ENCODE results near the gene RBM38. TPM values are rescaled to one million over a fixed set of nuclear protein-coding genes. Genes with fewer than 3 reads are reported as not detected.

The RBM38 gene
- total RNA-seq, 4 donors from 2014 or later: 3.7 to 9.1 (median 6.3) TPM

- TF ChIP-seq CTCF (IDR thresholded peaks at IDR 0.05; ENCODE audit: low read depth): no peak
These were observed 38.9 kb upstream of the RBM38 start for GRCh38 chr20:57352305-57352704.

GRCh38 chr20:57353351-57353750, 37.8 kb upstream of the RBM38 start:
- TF ChIP-seq CTCF (IDR thresholded peaks at IDR 0.05; ENCODE audit: low read depth): no peak

GRCh38 chr20:57361517-57361916, 29.7 kb upstream of the RBM38 start:
- TF ChIP-seq CTCF (IDR thresholded peaks at IDR 0.05; ENCODE audit: low read depth): no peak

GRCh38 chr20:57364451-57364850, 26.7 kb upstream of the RBM38 start:
- TF ChIP-seq CTCF (IDR thresholded peaks at IDR 0.05; ENCODE audit: low read depth): no peak

- no peak for TF ChIP-seq CTCF (IDR thresholded peaks at IDR 0.05; ENCODE audit: low read depth)
These were observed 21.6 kb upstream of the RBM38 start for GRCh38 chr20:57369596-57369995.

GRCh38 chr20:57370316-57370715, 20.9 kb upstream of the RBM38 start:
- no peak for TF ChIP-seq CTCF (IDR thresholded peaks at IDR 0.05; ENCODE audit: low read depth)

- no peak for TF ChIP-seq CTCF (IDR thresholded peaks at IDR 0.05; ENCODE audit: low read depth)
These were observed 19.8 kb upstream of the RBM38 start for GRCh38 chr20:57371363-57371762.
